A673 (cell line): ENCODE measurements around the gene EAF1. TPM values are rescaled to one million over a fixed set of nuclear protein-coding genes. Genes with fewer than 3 reads are reported as not detected.
"Not testable (repeated sequence)": the region's sequence is repeated elsewhere in the genome, so short reads cannot be mapped to it uniquely, and the experiment has no call there.

Source experiments
- BruUV-seq: library from RNA; stranded (reverse); fragments of 400-500 nt; replicated peaks from 2 replicates; lab custom pipeline; 2021; lab: Mats Ljungman, UMichigan
- CTCF ChIA-PET: fragments of 300-600 bp; sonication (Branson Sonifier 250); formaldehyde crosslinking; loops from one replicate; lab custom pipeline; 2022; ENCODE audit warnings: antibody characterized with exemption; lab: Charles Lee
- POLR2A ChIA-PET: fragments of 300-600 bp; sonication (Branson Sonifier 250); formaldehyde crosslinking; loops from one replicate; lab custom pipeline; 2022; ENCODE audit warnings: antibody characterized with exemption; ENCODE audit not compliant: low non-redundant PET; lab: Charles Lee
- DNase-seq: peaks from one replicate; pipeline ENCODE4 v3.0.0-alpha.2; 2015; ENCODE audit warnings: low spot score
- H3K27ac ChIP-seq: fragments of 200-600 bp; sonication (generic); 2 replicates; pipeline ENCODE4 v1.5.1; 2016; ENCODE audit warnings: mixed run types, low read depth, mild to moderate bottlenecking, mixed read lengths, antibody characterized with exemption, low read length; ENCODE audit not compliant: poor library complexity, severe bottlenecking
- H3K27me3 ChIP-seq: fragments of 200-600 bp; sonication (generic); replicated peaks from 2 replicates; pipeline ENCODE4 v1.6.1; 2017; ENCODE audit warnings: mixed run types, low read depth, mild to moderate bottlenecking, mixed read lengths, antibody characterized with exemption, low read length; ENCODE audit not compliant: insufficient read depth, poor library complexity
- H3K36me3 ChIP-seq: fragments of 200-600 bp; sonication (generic); 2 replicates; pipeline ENCODE4 v1.6.1; 2016; ENCODE audit warnings: mixed run types, mild to moderate bottlenecking, mixed read lengths, antibody characterized with exemption, low read length; ENCODE audit not compliant: insufficient read depth, poor library complexity, severe bottlenecking
- H3K4me1 ChIP-seq: fragments of 200-600 bp; sonication (generic); 2 replicates; pipeline ENCODE4 v1.6.1; 2017; ENCODE audit warnings: mixed run types, mild to moderate bottlenecking, mixed read lengths, antibody characterized with exemption, low read length; ENCODE audit not compliant: insufficient read depth, poor library complexity, severe bottlenecking
- H3K4me3 ChIP-seq: fragments of 200-600 bp; sonication (generic); 2 replicates; pipeline ENCODE4 v1.5.1; 2016; ENCODE audit warnings: low read depth, mixed run types, mild to moderate bottlenecking, mixed read lengths, low read length; ENCODE audit not compliant: poor library complexity, severe bottlenecking
- H3K9me3 ChIP-seq: fragments of 200-600 bp; sonication (generic); 2 replicates; pipeline ENCODE4 v1.6.1; 2016; ENCODE audit warnings: mixed run types, low read depth, mild to moderate bottlenecking, mixed read lengths, antibody characterized with exemption, low read length; ENCODE audit not compliant: poor library complexity, severe bottlenecking
- EZH2 ChIP-seq: fragments of 200-600 bp; sonication (generic); IDR thresholded peaks from 2 replicates; pipeline ENCODE4 v1.6.1; 2017; ENCODE audit warnings: borderline replicate concordance, low read depth, mild to moderate bottlenecking, mixed read lengths, antibody characterized with exemption, low read length; ENCODE audit not compliant: poor library complexity, severe bottlenecking
- intact Hi-C: fragments of 100-400 bp; cut with micrococcal nuclease; formaldehyde crosslinking; loops from one replicate; pipeline ENCODE4 v1.10.0; 2022; ENCODE audit not compliant: unreplicated experiment
- total RNA-seq: library from RNA; stranded (reverse); gene quantifications from 2 replicates; pipeline ENCODE4 v1.2.3, GENCODE V29; 2021
- TF ChIP-seq, protein P1 (sequence below): fragments of 300-800, 200-600 bp; sonication (generic); conservative IDR thresholded peaks from 2 replicates; pipeline ENCODE4 v1.5.1; 2017; ENCODE audit warnings: low read depth, mild to moderate bottlenecking, antibody characterized with exemption, low read length, moderate library complexity, mixed read lengths

The EAF1 gene
- total RNA-seq, 1 experiment from 2014 or later = 28.7 TPM

DNA sequence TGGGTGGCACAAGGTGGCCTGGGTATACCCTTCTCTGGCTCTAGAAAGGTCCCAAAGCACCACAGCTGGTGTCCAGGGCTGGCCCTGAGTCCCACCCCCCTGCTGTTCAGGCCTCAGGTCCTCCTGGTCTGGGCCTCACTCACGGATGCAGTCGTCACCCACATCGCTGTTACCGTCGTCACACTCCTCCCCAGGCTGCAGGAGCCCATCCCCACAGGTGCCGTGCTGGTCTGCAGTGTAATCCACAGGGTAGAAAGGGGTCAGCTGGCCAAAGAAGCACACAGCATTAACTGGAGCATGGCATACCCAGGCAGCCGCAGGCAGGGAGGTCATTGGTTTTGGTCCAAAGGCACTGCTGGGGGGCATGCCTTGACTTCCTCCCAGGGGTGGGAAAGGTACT lies 28.4 kb downstream of the EAF1 start:
- intact Hi-C loops = no loop called here
- H3K4me3 ChIP-seq = no peak overlapping the region

DNA sequence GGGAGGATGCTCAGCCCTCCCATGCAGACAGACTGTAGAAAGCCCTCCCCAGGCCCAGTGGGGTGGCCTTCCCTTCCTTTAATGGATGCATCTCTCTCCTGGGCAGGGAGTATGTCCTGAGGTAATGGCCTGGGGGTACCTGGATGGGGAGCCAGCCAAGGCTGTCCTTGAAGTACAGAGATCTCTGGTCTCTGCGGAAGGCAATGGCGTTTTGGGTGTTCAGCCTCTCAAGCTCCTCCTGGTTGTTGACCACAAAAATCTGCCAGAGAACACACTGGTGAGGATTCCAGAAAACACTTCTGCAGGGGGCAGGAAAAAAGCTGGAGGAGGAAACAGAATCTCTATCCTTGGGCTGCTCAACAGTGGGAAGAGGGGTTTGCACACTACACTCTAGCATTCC lies 28.9 kb downstream of the EAF1 start:
- Histone ChIP-seq H3K27ac (no peak overlapping the region), H3K4me1 (no peaks in the 10 kb centered on the region), H3K27me3 (no peaks in the 10 kb centered on the region), H3K9me3 (no peaks in the 10 kb centered on the region), H3K36me3 (no peaks in the 10 kb centered on the region), H3K4me3 (no peak overlapping the region)
- intact Hi-C loops = no loop called here
- no peak for DNase-seq
- BruUV-seq = no TSS peak
- CTCF ChIA-PET = no interaction called here
- POLR2A ChIA-PET = no interaction called here
- TF ChIP-seq, protein P1, sequence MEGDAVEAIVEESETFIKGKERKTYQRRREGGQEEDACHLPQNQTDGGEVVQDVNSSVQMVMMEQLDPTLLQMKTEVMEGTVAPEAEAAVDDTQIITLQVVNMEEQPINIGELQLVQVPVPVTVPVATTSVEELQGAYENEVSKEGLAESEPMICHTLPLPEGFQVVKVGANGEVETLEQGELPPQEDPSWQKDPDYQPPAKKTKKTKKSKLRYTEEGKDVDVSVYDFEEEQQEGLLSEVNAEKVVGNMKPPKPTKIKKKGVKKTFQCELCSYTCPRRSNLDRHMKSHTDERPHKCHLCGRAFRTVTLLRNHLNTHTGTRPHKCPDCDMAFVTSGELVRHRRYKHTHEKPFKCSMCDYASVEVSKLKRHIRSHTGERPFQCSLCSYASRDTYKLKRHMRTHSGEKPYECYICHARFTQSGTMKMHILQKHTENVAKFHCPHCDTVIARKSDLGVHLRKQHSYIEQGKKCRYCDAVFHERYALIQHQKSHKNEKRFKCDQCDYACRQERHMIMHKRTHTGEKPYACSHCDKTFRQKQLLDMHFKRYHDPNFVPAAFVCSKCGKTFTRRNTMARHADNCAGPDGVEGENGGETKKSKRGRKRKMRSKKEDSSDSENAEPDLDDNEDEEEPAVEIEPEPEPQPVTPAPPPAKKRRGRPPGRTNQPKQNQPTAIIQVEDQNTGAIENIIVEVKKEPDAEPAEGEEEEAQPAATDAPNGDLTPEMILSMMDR = no peak
- TF ChIP-seq EZH2 = no peak

More for the DNA sequence above, 28.4 kb downstream of the EAF1 start:
- no peaks in the 10 kb centered on the region for H3K36me3 ChIP-seq
- BruUV-seq = no TSS peak
- ChIA-PET CTCF (no interaction called here), POLR2A (no interaction called here)
- no peaks in the 10 kb centered on the region for H3K4me1 ChIP-seq
- DNase-seq = no peak
- TF ChIP-seq, protein P1 = no peak
- TF ChIP-seq EZH2 = no peak
- H3K9me3 ChIP-seq = no peaks in the 10 kb centered on the region
- no peaks in the 10 kb centered on the region for H3K27me3 ChIP-seq
- no peak overlapping the region for H3K27ac ChIP-seq

DNA sequence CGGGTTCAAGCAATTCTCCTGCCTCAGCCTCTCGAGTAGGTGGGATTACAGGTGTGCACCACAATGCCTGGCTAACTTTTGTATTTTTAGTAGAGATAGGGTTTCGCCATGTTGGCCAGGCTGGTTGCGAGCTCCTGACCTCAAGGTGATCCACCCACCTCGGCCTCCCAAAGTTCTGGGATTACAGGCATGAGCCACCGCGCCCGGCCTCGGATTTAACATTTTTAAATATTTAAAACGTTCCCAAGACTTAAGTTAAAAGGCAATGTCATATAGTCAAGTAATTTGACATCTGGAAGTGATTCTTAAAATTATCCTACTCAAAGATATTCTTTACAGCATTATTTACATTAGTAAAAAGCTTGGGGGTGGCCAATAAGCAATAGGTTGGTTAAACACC lies 29.5 kb downstream of the EAF1 start:
- H3K27me3 ChIP-seq, intact Hi-C loops, H3K4me1 ChIP-seq, H3K27ac ChIP-seq, POLR2A ChIA-PET, DNase-seq, CTCF ChIA-PET, H3K36me3 ChIP-seq, H3K9me3 ChIP-seq, H3K4me3 ChIP-seq, BruUV-seq: not testable (repeated sequence)

DNA sequence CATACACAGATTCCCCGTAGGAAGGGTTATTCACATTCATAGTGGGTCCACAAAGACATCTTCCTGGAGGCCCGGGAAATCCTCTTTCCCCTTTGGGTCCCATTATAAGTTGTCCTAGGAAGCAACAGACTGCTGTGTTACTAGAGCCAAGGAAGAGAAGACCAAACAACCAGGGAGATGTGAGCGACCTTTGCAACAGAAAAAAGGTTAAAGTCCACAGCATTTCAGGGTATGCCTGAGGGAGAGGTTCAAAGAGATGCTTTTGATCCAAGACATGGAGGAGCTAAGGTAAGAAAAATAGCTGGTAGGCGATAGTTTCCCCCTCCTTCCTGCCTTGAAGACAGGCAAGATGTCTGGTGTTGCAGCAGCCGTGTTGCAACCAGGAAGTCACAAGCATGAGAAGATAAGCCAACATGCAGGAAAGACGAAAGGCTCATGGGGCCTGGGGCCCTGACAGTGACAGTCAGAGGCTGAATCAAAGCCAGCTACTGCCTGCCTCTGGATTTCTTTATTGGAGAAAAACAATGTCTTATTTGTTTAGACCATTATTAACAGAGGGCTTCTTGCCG lies 30.9 kb downstream of the EAF1 start:
- ChIA-PET CTCF (no interaction called here), POLR2A (no interaction called here)
- no peaks in the 10 kb centered on the region for H3K36me3 ChIP-seq
- H3K9me3 ChIP-seq = no peaks in the 10 kb centered on the region
- no TSS peak for BruUV-seq
- TF ChIP-seq, protein P1 = no peak
- TF ChIP-seq EZH2 = no peak
- H3K4me3 ChIP-seq = no peak overlapping the region
- no peaks in the 10 kb centered on the region for H3K4me1 ChIP-seq
- DNase-seq = no peak
- no peaks in the 10 kb centered on the region for H3K27me3 ChIP-seq
- no peak overlapping the region for H3K27ac ChIP-seq
- intact Hi-C loops = no loop called here
